ENCODE results near the gene CALHM4.

- TF ChIP-seq CTCF (conservative IDR thresholded peaks at IDR 0.05; ENCODE audit: low read length) (no peak), EZH2phosphoT487 (IDR thresholded peaks at IDR 0.05; ENCODE audit: borderline replicate concordance, low read depth, low read length) (no peak)
These were observed 6.6 kb downstream of the CALHM4 start for GRCh38 chr6:116560130-116560529.
